ES-I3 (cell line): Measurements from ENCODE around the gene DIRAS3.

Source experiments
- H3K36me3 ChIP-seq: 2 replicates; pipeline ENCODE4 v1.6.1; 2013; ENCODE audit warnings: mild to moderate bottlenecking, low read length, control low read depth, moderate library complexity; ENCODE audit not compliant: insufficient read depth
- H3K4me1 ChIP-seq: 2 replicates; pipeline ENCODE4 v1.6.1; 2013; ENCODE audit warnings: mild to moderate bottlenecking, control low read depth, low read length; ENCODE audit not compliant: insufficient read depth
- H3K9ac ChIP-seq: 2 replicates; pipeline ENCODE4 v1.6.1; 2013; ENCODE audit warnings: low read depth, mild to moderate bottlenecking, low read length, moderate library complexity
- H3K9me3 ChIP-seq: 2 replicates; pipeline ENCODE4 v1.6.1; 2013; ENCODE audit warnings: mild to moderate bottlenecking, low read length, moderate library complexity; ENCODE audit not compliant: control insufficient read depth, insufficient read depth

Gene DIRAS3

GRCh38 chr1:68046885-68047658 is 3.4 kb downstream of the DIRAS3 start:
- H3K36me3 ChIP-seq: no peaks in the 10 kb centered on the region
- H3K9ac ChIP-seq: no peak overlapping the region
- H3K9me3 ChIP-seq: no peaks in the 10 kb centered on the region
- H3K4me1 ChIP-seq: no peaks in the 10 kb centered on the region

- Histone ChIP-seq H3K4me1 (no peaks in the 10 kb centered on the region), H3K36me3 (no peaks in the 10 kb centered on the region), H3K9ac (no peak overlapping the region), H3K9me3 (no peaks in the 10 kb centered on the region)
Measured at GRCh38 chr1:68046423-68046822, 4.0 kb downstream of the DIRAS3 start.

- Histone ChIP-seq H3K36me3 (no peaks in the 10 kb centered on the region), H3K4me1 (no peaks in the 10 kb centered on the region), H3K9ac (no peak overlapping the region), H3K9me3 (no peaks in the 10 kb centered on the region)
Measured at GRCh38 chr1:68045511-68046180, 4.8 kb downstream of the DIRAS3 start.

DNA sequence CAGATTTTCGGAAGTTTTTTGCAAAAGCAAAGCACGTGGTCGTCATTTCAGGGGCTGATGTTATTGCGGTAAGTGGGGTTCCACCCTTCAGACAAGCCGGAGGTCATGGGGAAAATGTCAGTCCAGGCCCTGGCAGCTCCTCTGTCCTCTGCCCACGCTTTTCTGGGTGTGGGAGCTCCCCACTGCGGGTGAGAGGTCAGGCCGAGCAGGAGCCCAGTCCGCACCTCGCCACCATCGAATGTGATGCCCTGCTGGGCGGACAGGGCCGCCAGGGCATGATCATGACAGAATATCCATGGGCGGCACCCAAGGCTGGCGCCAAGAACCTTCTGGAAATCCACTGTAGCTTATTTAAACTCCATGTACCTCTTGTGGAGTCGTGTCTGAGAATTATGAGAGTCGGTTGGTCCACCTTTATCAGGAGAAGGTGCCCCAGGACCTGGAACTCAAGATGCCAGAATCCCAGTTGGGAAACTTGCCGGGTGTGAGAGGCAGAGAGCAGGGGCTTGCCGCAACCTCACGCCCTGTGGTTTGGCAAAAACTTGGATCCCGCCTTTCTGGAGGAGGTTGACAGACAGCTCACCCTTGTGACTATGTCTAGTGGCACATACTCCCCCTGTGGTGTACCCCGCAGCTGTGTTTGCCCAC is 6.9 kb downstream of the DIRAS3 start:
- Histone ChIP-seq H3K4me1 (no peaks in the 10 kb centered on the region), H3K9me3 (no peaks in the 10 kb centered on the region), H3K36me3 (no peaks in the 10 kb centered on the region), H3K9ac (no peak overlapping the region)

GRCh38 chr1:68036946-68037345 is 13.5 kb downstream of the DIRAS3 start:
- no peak overlapping the region for H3K9ac ChIP-seq

DNA sequence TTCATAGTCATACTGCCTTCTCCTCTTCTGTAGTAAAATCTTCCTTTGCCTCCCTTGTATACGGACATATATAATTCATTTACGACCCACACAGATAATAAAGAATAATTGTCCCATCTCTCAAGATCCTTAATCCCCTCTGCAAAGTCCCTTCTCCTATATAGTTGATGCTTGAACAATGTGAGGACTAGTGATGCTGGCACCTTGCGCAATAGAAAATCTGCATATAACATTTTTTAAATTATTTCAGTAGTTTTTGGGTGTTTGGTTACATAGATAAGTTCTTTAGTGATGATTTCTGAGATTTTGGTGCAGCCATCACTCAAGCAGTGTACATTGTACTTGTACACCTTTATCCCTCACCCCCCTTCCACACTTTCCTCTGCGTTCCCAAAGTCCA is 21.0 kb downstream of the DIRAS3 start:
- no peaks in the 10 kb centered on the region for H3K36me3 ChIP-seq
- no peaks in the 10 kb centered on the region for H3K9me3 ChIP-seq
- no peaks in the 10 kb centered on the region for H3K4me1 ChIP-seq
- H3K9ac ChIP-seq: no peak overlapping the region

More at GRCh38 chr1:68036946-68037345, 13.5 kb downstream of the DIRAS3 start:
- H3K9me3 ChIP-seq: no peaks in the 10 kb centered on the region
- no peaks in the 10 kb centered on the region for H3K36me3 ChIP-seq
- H3K4me1 ChIP-seq: no peaks in the 10 kb centered on the region

DNA sequence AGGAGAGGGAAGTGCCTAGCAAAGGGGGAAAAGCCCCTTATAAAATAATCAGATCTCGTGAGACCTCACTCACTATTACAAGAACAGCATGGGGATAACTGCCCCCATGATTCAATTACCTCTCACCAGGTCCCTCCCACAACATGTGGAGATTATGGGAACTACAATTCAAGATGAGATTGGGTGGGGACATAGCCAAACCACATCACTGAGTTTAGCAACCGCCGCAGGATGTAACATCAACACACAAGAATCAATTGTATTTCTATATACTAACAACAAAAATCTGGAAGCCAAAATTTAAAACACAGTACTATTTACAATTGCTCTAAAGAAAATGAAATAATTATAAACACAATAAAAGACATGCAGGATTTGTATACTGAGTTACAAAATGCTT is 21.9 kb downstream of the DIRAS3 start:
- H3K9ac ChIP-seq: no peak overlapping the region
- no peaks in the 10 kb centered on the region for H3K9me3 ChIP-seq
- H3K4me1 ChIP-seq: peaks cover 7% of the 10 kb centered on the region; the same call in 1 of the 2 replicates
- no peaks in the 10 kb centered on the region for H3K36me3 ChIP-seq

- Histone ChIP-seq H3K4me1 (peaks cover 7% of the 10 kb centered on the region; the same call in 1 of the 2 replicates), H3K9ac (no peak overlapping the region), H3K9me3 (no peaks in the 10 kb centered on the region), H3K36me3 (no peaks in the 10 kb centered on the region)
Measured at GRCh38 chr1:68024635-68025338, 25.6 kb downstream of the DIRAS3 start.

- Histone ChIP-seq H3K36me3 (no peaks in the 10 kb centered on the region), H3K9me3 (no peaks in the 10 kb centered on the region), H3K4me1 (no peaks in the 10 kb centered on the region), H3K9ac (no peak overlapping the region)
Measured at GRCh38 chr1:68016381-68016780, 34.0 kb downstream of the DIRAS3 start.

DNA sequence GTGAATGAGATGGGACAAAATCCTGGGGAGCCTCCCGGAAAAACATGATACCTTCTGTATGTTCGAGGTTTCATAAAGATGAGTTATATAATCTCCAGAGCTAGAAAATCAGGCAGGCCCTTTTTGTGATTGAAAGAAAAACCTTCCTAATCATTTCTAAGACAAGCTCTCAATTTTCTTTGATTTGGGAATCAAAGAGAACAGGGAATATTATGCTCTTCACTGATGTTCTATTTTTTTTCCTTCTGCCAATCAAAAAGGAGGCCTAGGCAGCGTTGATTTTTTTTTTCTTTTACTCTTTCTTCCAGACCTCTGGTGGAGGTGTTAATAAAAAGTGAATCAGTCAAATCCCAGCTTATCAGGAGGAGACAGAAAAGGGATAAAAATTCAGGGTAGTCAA is 34.5 kb downstream of the DIRAS3 start:
- Histone ChIP-seq H3K9ac (no peak overlapping the region), H3K4me1 (no peaks in the 10 kb centered on the region), H3K36me3 (no peaks in the 10 kb centered on the region), H3K9me3 (no peaks in the 10 kb centered on the region)

DNA sequence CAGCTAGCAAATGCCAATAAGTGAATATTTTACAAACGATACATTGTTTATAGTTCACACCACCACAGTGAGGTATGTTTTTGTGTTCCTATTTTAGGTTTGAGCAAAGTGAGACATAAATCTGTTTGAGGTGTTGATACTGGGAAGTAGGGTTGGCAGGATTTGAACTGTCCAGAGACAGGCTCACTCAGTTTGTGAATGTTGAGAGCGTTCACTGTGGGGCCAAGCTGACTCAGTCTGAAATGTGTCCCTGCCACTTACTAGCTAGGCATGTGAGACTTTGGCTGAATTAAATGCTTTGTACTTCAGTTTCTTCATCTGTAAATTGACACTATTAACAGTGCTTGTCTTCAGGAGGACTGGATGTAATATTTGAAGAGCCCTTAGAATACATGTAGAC is 35.1 kb downstream of the DIRAS3 start:
- Histone ChIP-seq H3K36me3 (no peaks in the 10 kb centered on the region), H3K9ac (no peak overlapping the region), H3K4me1 (no peaks in the 10 kb centered on the region), H3K9me3 (no peaks in the 10 kb centered on the region)

- H3K9ac ChIP-seq: no peak overlapping the region
- no peaks in the 10 kb centered on the region for H3K36me3 ChIP-seq
Measured at GRCh38 chr1:68013351-68013750, 37.1 kb downstream of the DIRAS3 start.

GRCh38 chr1:68011657-68012375 is 38.6 kb downstream of the DIRAS3 start:
- Histone ChIP-seq H3K36me3 (no peaks in the 10 kb centered on the region), H3K9ac (no peak overlapping the region)

More at GRCh38 chr1:68013351-68013750, 37.1 kb downstream of the DIRAS3 start:
- Histone ChIP-seq H3K4me1 (no peaks in the 10 kb centered on the region), H3K9me3 (no peaks in the 10 kb centered on the region)

DNA sequence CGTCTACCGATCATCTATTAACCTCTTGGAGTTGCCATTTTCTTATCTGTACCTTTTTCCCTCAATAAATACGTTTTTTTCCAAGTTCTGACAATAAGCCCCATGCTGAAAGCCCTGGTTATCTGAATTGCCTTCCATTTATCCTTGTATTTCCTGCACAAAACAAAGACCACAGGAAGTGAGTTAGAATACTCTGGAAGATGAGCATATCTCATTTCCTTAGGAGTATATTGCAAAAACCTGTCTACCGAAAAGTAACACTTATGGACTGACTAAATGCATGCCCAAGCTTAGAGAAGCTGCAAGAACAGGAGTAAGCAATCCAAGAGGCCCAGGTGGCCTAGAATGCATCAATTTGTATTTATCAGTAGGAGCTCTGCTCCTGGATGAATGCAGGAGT is 39.9 kb downstream of the DIRAS3 start:
- no peaks in the 10 kb centered on the region; the same call in 1 of the 2 replicates for H3K9me3 ChIP-seq
- no peaks in the 10 kb centered on the region for H3K36me3 ChIP-seq
- H3K9ac ChIP-seq: no peak overlapping the region
- no peaks in the 10 kb centered on the region for H3K4me1 ChIP-seq

More at GRCh38 chr1:68011657-68012375, 38.6 kb downstream of the DIRAS3 start:
- Histone ChIP-seq H3K4me1 (no peaks in the 10 kb centered on the region), H3K9me3 (no peaks in the 10 kb centered on the region)
